ENCODE results near the gene KCTD13. TPM values are rescaled to one million over a fixed set of nuclear protein-coding genes. Genes with fewer than 3 reads are reported as not detected.

KCTD13 gene
- total RNA-seq, 1 experiment from 2014 or later = 40.7 TPM

GRCh38 chr16:29896841-29897240 is 29.2 kb downstream of the KCTD13 start:
- intact Hi-C loops (cut with micrococcal nuclease) = no loop called here
- no TSS peak for BruUV-seq (replicated peaks)

GRCh38 chr16:29894352-29894751 is 31.7 kb downstream of the KCTD13 start:
- Histone ChIP-seq H3K79me2 (ENCODE audit: insufficient read depth, low read length) (no peaks in the 10 kb centered on the region), H3K4me3 (replicated peaks in 1 of 2; ENCODE audit: low read depth in 1 of 2, low read length in 2 of 2) (no peak overlapping the region), H3K4me1 (ENCODE audit: control insufficient read depth in 1 of 2, insufficient read depth in 2 of 2, low read length in 2 of 2) (peaks cover 7 to 12% of the 10 kb centered on the region in 2 experiments), H3K27ac (ENCODE audit: low read depth, low read length) (no peak overlapping the region), H3K9ac (ENCODE audit: low read length) (no peak overlapping the region), H3K4me2 (ENCODE audit: low read length) (no peak overlapping the region), H3K36me3 (ENCODE audit: control insufficient read depth in 1 of 2, insufficient read depth in 2 of 2, low read length in 2 of 2) (no peaks in the 10 kb centered on the region), H3K27me3 (ENCODE audit: insufficient read depth, low read length) (no peaks in the 10 kb centered on the region), H2AFZ (ENCODE audit: low read depth, low read length, poor library complexity, severe bottlenecking) (no peak overlapping the region), H4K20me1 (ENCODE audit: insufficient read depth) (no peaks in the 10 kb centered on the region), H3K9me2 (ENCODE audit: insufficient read depth) (no peaks in the 10 kb centered on the region), H3K9me3 (ENCODE audit: control insufficient read depth in 1 of 2, insufficient read depth in 1 of 2, low read depth in 1 of 2, low read length in 2 of 2) (no peaks in the 10 kb centered on the region)
- no TSS peak for BruUV-seq (replicated peaks)
- DNase-seq (ENCODE audit: low read depth, low spot score) (no peak), ATAC-seq (no peak)
- intact Hi-C loops (cut with micrococcal nuclease) = no loop called here
- ChIA-PET POLR2A (no interaction called here), CTCF (interaction anchor here (1.2 kb wide), 1 partner anchor 46 kb away, joined by 3 read pairs; no protein-coding TSS in a partner anchor), RAD21 (ENCODE audit: low non-redundant PET in 1 of 2, low total read pairs in 2 of 2, uncharacterized antibody in 2 of 2, unreplicated experiment in 2 of 2) (interaction anchor here in 1 of 2 experiments (0.6 kb wide), 1 partner anchor 1683 kb away, joined by 3 read pairs; no protein-coding TSS in a partner anchor)
- TF ChIP-seq ELF1 (IDR thresholded peaks at IDR 0.05; ENCODE audit: borderline replicate concordance, low read depth) (no peak), FOSL1 (IDR thresholded peaks at IDR 0.05; ENCODE audit: low read depth) (no peak), SRF (IDR thresholded peaks at IDR 0.05; ENCODE audit: low read depth) (no peak), RAD21 (IDR thresholded peaks at IDR 0.05; ENCODE audit: low read depth) (no peak), SIN3A (IDR thresholded peaks at IDR 0.05; ENCODE audit: low read depth) (no peak), POLR2A (IDR thresholded peaks at IDR 0.05; ENCODE audit: borderline replicate concordance, extremely low read depth, insufficient read depth, insufficient read length) (no peak), CEBPB (IDR thresholded peaks at IDR 0.05; ENCODE audit: low read depth) (no peak), ATF3 (IDR thresholded peaks at IDR 0.05) (no peak), CTCF (IDR thresholded peaks at IDR 0.05 in 2 of 3, conservative IDR thresholded peaks at IDR 0.05 in 1 of 3; ENCODE audit: borderline replicate concordance in 1 of 3, insufficient read depth in 1 of 3, low read depth in 2 of 3, low read length in 2 of 3) (no peak), EZH2 (IDR thresholded peaks at IDR 0.05) (no peak), EGR1 (IDR thresholded peaks at IDR 0.05; ENCODE audit: low read depth) (no peak), JUND (IDR thresholded peaks at IDR 0.05) (no peak), CBX3 (IDR thresholded peaks at IDR 0.05; ENCODE audit: low read depth) (no peak)

More at GRCh38 chr16:29896841-29897240, 29.2 kb downstream of the KCTD13 start:
- ChIA-PET CTCF (no interaction called here), RAD21 (ENCODE audit: low non-redundant PET in 1 of 2, low total read pairs in 2 of 2, uncharacterized antibody in 2 of 2, unreplicated experiment in 2 of 2) (no interaction called here), POLR2A (no interaction called here)
- Histone ChIP-seq H3K4me2 (ENCODE audit: low read length) (no peak overlapping the region), H3K27ac (ENCODE audit: low read depth, low read length) (no peak overlapping the region), H4K20me1 (ENCODE audit: insufficient read depth) (no peaks in the 10 kb centered on the region), H2AFZ (ENCODE audit: low read depth, low read length, poor library complexity, severe bottlenecking) (no peak overlapping the region), H3K9me3 (ENCODE audit: control insufficient read depth in 1 of 2, insufficient read depth in 1 of 2, low read depth in 1 of 2, low read length in 2 of 2) (no peaks in the 10 kb centered on the region), H3K27me3 (ENCODE audit: insufficient read depth, low read length) (no peaks in the 10 kb centered on the region), H3K36me3 (ENCODE audit: control insufficient read depth in 1 of 2, insufficient read depth in 2 of 2, low read length in 2 of 2) (no peaks in the 10 kb centered on the region), H3K9me2 (ENCODE audit: insufficient read depth) (no peaks in the 10 kb centered on the region), H3K4me3 (replicated peaks in 1 of 2; ENCODE audit: low read depth in 1 of 2, low read length in 2 of 2) (no peak overlapping the region), H3K79me2 (ENCODE audit: insufficient read depth, low read length) (no peaks in the 10 kb centered on the region), H3K9ac (ENCODE audit: low read length) (no peak overlapping the region), H3K4me1 (ENCODE audit: control insufficient read depth in 1 of 2, insufficient read depth in 2 of 2, low read length in 2 of 2) (peaks cover 9 to 31% of the 10 kb centered on the region in 2 experiments)
- DNase-seq (ENCODE audit: low read depth, low spot score) (no peak), ATAC-seq (no peak)
- TF ChIP-seq SRF (IDR thresholded peaks at IDR 0.05; ENCODE audit: low read depth) (no peak), EZH2 (IDR thresholded peaks at IDR 0.05) (no peak), CTCF (IDR thresholded peaks at IDR 0.05 in 2 of 3, conservative IDR thresholded peaks at IDR 0.05 in 1 of 3; ENCODE audit: borderline replicate concordance in 1 of 3, insufficient read depth in 1 of 3, low read depth in 2 of 3, low read length in 2 of 3) (no peak), POLR2A (IDR thresholded peaks at IDR 0.05; ENCODE audit: borderline replicate concordance, extremely low read depth, insufficient read depth, insufficient read length) (no peak), CEBPB (IDR thresholded peaks at IDR 0.05; ENCODE audit: low read depth) (no peak), CBX3 (IDR thresholded peaks at IDR 0.05; ENCODE audit: low read depth) (no peak), ZFX (IDR thresholded peaks at IDR 0.05) (no peak)

All from HCT116 (cell line).